HG03565 (cell line): ENCODE data around the gene FBXL13.
A peak's percentile ranks its signal among the peaks of the same experiment; 100 is the strongest.
"Not testable (repeated sequence)": the region's sequence is repeated elsewhere in the genome, so short reads cannot be mapped to it uniquely, and the experiment has no call there.

ENCODE experiments used
- ATAC-seq: cut with Tn5 transposase; IDR thresholded peaks from one replicate; pipeline ENCODE4 v1.9.1; 2021; ENCODE audit warnings: mild to moderate bottlenecking, moderate library complexity; ENCODE audit not compliant: unreplicated experiment

FBXL13 gene

DNA sequence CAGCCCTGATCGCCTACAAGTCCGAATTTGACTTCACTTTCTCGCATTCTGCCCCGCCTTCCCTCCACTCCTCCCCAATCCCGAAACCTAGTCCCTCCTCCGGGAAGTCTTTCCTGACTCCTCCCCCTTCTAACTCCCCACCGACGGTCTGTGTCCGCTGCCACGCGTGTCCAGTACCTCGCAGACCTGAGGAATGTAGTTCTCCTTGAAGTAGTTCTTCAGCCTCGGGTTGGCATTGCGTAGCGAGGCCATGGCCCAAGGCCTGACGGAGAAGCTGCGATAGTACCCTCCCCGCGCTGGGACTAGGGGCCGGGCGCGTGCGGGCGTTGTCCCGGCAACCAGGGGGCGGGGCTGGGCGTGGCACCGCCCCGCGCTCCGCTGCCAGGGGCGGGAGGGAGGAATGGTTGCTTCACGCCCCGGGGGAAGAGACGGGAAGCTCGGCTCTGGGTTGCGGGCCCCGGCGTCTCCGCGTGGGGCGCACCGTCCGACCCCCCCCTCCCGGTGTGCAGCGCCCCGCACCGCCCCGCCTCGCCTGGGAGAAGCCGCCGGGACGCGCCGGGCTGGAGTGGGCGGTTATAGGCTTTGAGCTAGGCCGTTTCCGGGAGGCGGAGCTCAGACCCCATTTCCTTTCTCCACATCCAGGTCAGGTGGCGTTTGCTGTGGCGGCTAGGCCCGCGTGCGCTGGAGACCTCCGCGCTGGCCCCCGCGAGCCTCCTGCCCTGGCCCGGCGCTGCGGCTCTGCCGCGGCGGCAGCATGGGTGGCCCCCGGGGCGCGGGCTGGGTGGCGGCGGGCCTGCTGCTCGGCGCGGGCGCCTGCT is at the start of gene FBXL13, which contains the start of gene ARMC10:
FBXL13 (minus strand) TSS at position 278 of the 818 bp plus-strand sequence.
ARMC10 (plus strand) TSS at position 622 of the 818 bp plus-strand sequence; CDS start at position 755, 133 bp downstream.
- ATAC-seq, result peak; percentile 78

GRCh38 chr7:103123529-103123928 is 48.9 kb upstream of the FBXL13 start:
- no peak for ATAC-seq

DNA sequence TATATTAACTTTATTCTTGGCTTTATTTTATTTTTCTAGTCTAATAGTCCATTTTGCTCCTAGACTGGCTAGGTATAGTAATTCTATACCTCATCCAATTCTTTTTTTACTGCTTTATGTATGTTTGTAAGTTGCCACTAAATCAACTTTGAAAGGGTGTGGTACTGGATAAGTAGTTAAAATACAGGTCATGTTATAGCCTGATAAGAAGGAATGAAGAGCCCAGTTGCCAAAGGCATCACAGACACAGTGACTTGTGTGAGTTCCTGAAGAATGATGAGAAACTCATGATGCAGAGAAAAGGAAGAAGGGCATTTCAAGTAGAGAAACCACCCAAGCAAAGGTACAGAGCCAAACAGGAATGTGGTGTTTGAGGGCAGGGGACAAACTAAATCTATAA is 47.0 kb upstream of the FBXL13 start:
- no peak for ATAC-seq

DNA sequence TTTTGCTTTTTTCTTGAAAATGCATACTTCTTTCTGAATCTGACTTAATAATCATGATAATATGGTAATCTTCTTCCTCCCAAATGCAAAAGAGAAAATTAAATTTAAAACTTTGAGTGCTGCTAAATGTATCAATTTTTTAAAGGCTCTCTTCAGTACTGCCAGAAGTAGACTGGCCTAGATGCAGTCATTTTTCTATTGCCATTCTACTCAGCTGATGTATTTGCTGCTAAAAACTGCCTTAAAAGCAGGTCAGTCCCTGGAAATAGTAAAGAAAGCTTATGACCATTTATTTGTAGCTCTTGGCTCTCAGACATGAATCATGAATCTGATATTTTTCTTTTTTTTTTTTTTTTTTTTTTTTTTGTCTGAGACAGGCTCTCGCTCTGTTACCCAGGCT is 45.8 kb upstream of the FBXL13 start:
- no peak for ATAC-seq

DNA sequence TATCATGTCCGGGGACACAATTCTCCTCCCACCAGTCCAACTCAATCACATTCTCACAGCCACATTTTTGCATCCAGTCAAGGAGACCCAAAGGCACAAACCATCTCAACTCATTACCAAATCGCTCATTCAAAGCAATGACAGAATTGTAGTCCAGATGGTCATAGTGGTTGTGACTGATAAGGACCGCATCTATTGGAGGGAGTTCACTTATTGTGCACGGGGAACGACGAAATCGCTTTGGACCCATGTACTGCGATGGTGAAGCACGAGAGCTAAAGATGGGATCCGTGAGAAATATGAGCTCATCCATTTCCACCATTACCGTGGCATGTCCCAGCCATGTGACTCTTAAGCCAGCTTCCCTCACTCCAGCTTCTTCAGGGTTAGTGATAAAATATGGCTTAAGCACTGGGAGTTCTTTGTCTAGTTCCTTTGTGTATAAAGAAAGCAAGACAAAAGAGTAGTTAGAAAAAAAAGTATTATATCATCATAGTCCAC is 45.2 kb upstream of the FBXL13 start:
- ATAC-seq, result no peak

- ATAC-seq, result no peak
These were observed 42.9 kb upstream of the FBXL13 start for GRCh38 chr7:103117465-103117864.

- ATAC-seq, result no peak
These were observed 42.4 kb upstream of the FBXL13 start for GRCh38 chr7:103116991-103117390.

DNA sequence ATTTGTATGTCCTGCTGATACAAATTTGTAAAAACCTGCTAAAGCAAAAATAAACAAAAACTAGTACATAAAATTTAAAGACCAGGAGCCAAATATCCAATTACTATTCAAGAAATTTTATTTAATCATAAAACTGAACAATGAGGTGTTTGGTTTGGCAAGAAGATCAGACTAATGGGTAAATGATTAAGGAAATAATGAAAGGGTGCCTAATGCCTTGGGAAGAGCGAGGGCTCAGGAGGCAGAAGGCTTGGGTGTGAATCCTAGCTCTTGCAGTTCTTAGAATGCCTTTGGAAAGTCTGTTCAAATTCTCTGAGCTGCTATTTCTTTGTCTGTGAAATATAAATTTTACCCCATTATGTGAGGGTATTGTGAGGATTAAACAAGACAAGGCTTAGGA is 41.9 kb upstream of the FBXL13 start:
- ATAC-seq, result no peak

DNA sequence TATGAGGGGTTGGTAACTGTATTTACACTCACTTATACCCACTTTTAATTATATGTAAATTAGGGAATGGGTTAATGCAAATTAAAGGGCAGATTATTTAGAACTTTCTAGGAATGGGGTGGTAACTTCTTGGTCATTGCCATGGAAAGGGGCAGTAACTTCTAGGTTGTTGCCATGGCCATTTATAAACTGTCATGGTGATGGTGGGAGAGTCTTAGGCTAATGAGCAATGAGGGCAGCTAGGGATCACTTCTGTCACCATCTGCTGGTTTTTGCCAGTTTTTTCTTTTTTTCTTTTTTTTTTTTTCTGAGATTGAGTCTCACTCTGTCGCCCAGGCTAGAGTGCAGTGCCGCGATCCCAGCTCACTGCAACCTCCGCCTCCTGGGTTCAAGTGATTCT is 41.2 kb upstream of the FBXL13 start:
- ATAC-seq, result no peak

- ATAC-seq, result no peak
These were observed 40.0 kb upstream of the FBXL13 start for GRCh38 chr7:103114576-103115008.

- ATAC-seq, result no peak
These were observed 38.6 kb upstream of the FBXL13 start for GRCh38 chr7:103113164-103113563.

GRCh38 chr7:103106703-103107070 is 32.1 kb upstream of the FBXL13 start:
- not testable (repeated sequence) for ATAC-seq

DNA sequence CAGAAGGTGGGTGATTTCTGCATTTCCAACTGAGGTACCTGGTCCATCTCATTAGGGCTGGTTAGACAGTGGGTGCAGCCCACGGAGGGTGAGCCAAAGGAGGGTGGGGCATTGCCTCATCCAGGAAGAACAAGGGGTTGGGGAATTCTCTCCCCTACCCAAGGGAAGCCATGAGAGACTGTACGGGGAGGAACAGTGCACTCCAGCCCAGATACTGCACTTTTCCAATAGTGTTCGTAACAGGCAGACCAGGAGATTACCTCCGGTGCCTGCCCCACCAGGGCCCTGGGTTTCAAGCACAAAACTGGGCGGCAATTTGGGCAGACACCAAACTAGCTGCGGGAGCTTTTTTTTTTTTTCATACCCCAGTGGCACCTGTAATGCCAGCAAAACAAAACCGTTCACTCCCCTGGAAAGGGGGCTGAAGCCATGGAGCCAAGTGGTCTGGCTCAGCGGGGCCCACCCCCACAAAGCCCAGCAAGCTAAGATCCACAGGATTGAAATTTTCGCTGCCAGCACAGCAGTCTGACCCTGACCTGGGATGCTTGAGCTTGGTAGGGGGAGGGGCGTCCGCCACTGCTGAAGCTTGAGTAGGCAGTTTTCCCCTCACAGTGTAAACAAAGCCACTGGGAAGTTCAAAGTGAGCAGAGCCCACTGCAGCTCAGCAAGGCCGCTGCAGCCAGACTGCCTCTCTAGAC is 31.6 kb upstream of the FBXL13 start:
- ATAC-seq, result no peak

DNA sequence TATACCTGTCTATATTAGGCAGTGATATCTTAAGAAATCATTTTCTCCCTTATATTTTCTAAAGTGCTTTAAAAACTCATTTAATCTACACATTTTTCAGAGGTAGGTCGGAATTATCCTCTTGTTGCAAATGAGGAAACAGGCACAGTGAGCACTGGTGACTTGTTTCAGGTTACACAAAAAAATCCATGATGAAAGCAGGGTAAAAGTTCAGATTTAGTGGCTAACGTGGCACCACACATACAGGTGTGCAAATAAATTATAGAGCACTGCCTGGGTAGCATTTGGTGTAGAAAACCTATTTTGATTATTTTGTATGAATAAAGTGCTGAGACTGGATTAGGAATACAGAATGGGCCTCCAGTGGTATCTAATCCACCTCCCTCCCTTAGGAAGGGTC is 26.9 kb upstream of the FBXL13 start:
- no peak for ATAC-seq

DNA sequence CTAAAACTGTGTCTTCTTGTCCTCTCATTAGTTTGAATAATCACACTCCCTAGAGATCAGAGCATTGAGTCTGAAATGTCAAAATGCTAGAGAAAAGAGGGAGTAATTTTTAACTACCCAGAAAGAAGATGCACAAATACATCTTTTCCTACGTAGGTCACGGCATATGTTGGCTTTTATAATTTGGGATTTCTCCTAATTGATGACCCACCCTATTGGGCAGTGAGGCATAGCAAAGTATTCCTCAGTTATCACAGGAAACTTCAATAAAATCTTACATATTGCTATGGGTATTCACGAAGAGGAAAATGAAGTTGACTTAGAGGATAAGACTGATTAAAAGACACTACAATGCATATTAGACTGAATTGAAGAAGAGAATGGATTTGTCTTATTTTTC is 25.8 kb upstream of the FBXL13 start:
- no peak for ATAC-seq

- ATAC-seq, result no peak
These were observed 22.4 kb upstream of the FBXL13 start for GRCh38 chr7:103097041-103097440.

DNA sequence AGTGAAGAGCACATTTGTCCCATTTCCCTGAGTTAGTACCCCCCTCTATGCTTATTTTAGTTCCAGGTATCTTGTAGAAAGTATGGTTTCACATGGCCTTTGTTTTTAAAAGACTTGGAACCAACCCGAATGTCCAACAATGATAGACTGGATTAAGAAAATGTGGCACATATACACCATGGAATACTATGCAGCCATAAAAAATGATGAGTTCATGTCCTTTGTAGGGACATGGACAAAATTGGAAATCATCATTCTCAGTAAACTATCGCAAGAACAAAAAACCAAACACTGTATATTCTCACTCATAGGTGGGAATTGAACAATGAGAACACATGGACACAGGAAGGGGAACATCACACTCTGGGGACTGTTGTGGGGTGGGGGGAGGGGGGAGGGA is 21.0 kb upstream of the FBXL13 start:
- ATAC-seq, result not testable (repeated sequence)

DNA sequence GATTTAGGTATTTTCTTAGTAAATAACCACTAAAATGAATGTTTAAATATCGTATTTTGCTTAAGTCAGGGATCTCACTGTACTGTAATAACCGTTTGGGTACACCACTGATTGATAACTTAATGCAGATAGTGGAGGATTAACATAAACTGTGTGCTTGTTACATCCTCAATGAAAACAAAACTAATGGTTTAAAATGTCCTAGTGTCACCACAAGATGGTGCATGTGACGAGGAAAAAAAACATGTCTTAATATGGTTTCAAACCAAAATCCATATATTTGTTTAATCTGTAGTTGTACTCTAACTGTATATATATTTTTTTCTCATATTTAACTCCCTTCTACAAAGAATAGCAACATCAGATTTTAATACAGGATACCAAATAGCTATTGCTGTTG is 19.5 kb upstream of the FBXL13 start:
- ATAC-seq, result no peak

DNA sequence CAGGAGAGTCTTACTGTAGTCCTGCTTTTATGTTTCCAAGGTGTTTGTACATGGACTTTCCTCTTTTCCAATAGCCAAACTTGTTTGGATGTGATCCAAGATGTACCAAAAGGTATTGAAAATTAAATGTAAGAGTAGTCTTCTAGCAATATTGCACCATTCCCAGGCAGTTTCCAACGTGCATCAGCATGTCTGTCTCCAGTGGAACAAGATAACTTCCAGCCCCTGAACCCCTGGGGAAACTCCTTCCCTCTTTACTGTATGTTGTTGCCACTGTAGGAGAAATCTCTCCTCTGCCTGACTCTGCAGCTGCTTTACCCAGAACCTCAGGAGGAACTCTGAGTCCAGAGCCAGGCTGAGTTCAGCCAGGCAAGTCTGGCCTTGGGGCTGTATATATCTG is 18.8 kb upstream of the FBXL13 start:
- no peak for ATAC-seq

DNA sequence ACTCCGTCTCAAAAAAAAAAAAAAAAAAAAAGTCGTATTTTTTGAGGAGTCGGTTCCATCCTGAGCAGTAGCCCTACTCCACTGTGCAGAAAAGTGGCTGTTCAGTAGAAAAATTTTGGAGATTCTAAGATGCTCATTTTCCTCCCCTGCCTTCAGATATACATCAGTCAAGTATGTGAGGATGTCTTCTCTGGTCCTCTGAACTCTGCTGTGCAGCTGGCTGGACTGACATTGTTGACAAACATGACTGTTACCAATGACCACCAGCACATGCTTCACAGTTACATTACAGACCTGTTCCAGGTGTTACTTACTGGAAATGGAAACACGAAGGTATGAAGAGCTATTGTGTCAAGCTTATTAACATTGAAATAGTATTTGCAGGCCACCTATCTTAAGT is 17.7 kb upstream of the FBXL13 start:
- ATAC-seq, result not testable (repeated sequence)

- no peak for ATAC-seq
These were observed 8.6 kb upstream of the FBXL13 start for GRCh38 chr7:103083210-103083609.

DNA sequence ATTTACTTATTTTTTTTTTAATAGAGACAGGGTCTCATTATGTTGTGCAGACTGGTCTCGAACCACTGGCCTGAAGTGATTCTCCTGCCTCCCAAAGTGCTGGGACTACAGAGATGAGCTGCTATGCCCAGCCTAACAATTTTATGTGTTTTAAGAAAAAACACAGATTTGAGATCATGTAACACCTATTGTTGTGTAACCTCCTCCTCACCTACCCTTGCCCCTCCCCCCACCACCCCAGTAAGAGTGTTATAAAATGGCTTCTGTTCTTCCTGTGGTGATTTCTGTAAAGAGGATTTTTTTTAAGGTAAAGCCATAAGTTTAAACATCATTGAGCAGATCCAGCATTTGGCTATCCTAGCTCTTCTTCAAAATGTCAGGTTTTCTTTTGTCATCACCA is 7.9 kb upstream of the FBXL13 start:
- ATAC-seq, result no peak
